CD8-positive, alpha-beta memory T cell (primary cell): ENCODE measurements around the gene FCN3. TPM values are rescaled to one million over a fixed set of nuclear protein-coding genes. Genes with fewer than 3 reads are reported as not detected.

Experiments used
- CTCF ChIA-PET: fragments of 350-600 bp; sonication (Branson Sonifier 250); formaldehyde crosslinking; loops from one replicate; lab custom pipeline; 2021; ENCODE audit warnings: antibody characterized with exemption; lab: Charles Lee
- POLR2A ChIA-PET: fragments of 350-600 bp; sonication (Branson Sonifier 250); formaldehyde crosslinking; loops from one replicate; lab custom pipeline; 2021; ENCODE audit warnings: antibody characterized with exemption; lab: Charles Lee
- DNase-seq, 5 donors: peaks; one replicate each; pipeline versions ENCODE4 v3.0.0 to v3.0.0-alpha.2; 2020 to 2022; ENCODE audit warnings: mixed read lengths in 1 of 5
- H3K27ac ChIP-seq: one replicate; pipeline ENCODE4 v1.7.0; 2013; ENCODE audit warnings: low read depth, mild to moderate bottlenecking, low read length, moderate library complexity
- H3K27me3 ChIP-seq: 2 replicates; pipeline ENCODE4 v1.7.0; 2013; ENCODE audit warnings: low read length, mild to moderate bottlenecking; ENCODE audit not compliant: insufficient read depth, poor library complexity, severe bottlenecking
- H3K36me3 ChIP-seq: 2 replicates; pipeline ENCODE4 v1.7.0; 2013; ENCODE audit warnings: mild to moderate bottlenecking, low read length, moderate library complexity; ENCODE audit not compliant: insufficient read depth
- H3K4me1 ChIP-seq: 2 replicates; pipeline ENCODE4 v1.7.0; 2013; ENCODE audit warnings: mild to moderate bottlenecking, low read length, moderate library complexity; ENCODE audit not compliant: insufficient read depth
- H3K4me3 ChIP-seq: 2 replicates; pipeline ENCODE4 v1.7.0; 2013; ENCODE audit warnings: mild to moderate bottlenecking, low read length
- H3K9me3 ChIP-seq: 2 replicates; pipeline ENCODE4 v1.7.0; 2013; ENCODE audit warnings: mild to moderate bottlenecking, low read length
- H3K27ac Mint-ChIP-seq, 8 donors: one replicate each; pipeline ENCODE4 v1.8.0; 2020 to 2021; ENCODE audit warnings: mixed read lengths in 8 of 8, mild to moderate bottlenecking in 6 of 8, inconsistent platforms in 3 of 8, moderate library complexity in 3 of 8
- H3K27me3 Mint-ChIP-seq, 2 donors: one replicate each; pipeline ENCODE4 v1.8.0; 2020 to 2021; ENCODE audit warnings: mixed read lengths in 2 of 2, mild to moderate bottlenecking in 1 of 2, moderate library complexity in 1 of 2
- H3K36me3 Mint-ChIP-seq, 3 donors: one replicate each; pipeline ENCODE4 v1.8.0; 2020 to 2021; ENCODE audit warnings: mixed read lengths in 3 of 3, inconsistent platforms in 1 of 3, mild to moderate bottlenecking in 1 of 3
- H3K4me1 Mint-ChIP-seq, 3 donors: one replicate each; pipeline ENCODE4 v1.8.0; 2020 to 2021; ENCODE audit warnings: mixed read lengths in 3 of 3, inconsistent platforms in 1 of 3, mild to moderate bottlenecking in 1 of 3
- H3K4me3 Mint-ChIP-seq, 7 donors: one replicate each; pipeline ENCODE4 v1.8.0; 2020 to 2021; ENCODE audit warnings: mixed read lengths in 7 of 7, mild to moderate bottlenecking in 6 of 7, moderate library complexity in 4 of 7, inconsistent platforms in 2 of 7
- H3K9me3 Mint-ChIP-seq, 5 donors: one replicate each; pipeline ENCODE4 v1.8.0; 2020 to 2022; ENCODE audit warnings: mixed read lengths in 5 of 5, mild to moderate bottlenecking in 3 of 5, moderate library complexity in 2 of 5, inconsistent platforms in 1 of 5
- polyA plus RNA-seq: library from polyadenylated mRNA; unstranded; fragments of 300-500 nt; fragmentation: Illumina TruSeq; gene quantifications from one replicate; pipeline ENCODE4 v1.2.3, GENCODE V29; 2021
- total RNA-seq, 2 experiments: library from RNA; stranded (reverse); gene quantifications; one replicate each; pipeline ENCODE4 v1.2.3, GENCODE V29; 2021

The FCN3 gene
- total and polyA plus RNA-seq, 3 experiments from 2014 or later, result not detected

GRCh38 chr1:27342391-27342777, 32.2 kb downstream of the FCN3 start:
- no peaks in the 10 kb centered on the region for H3K27me3 Mint-ChIP-seq
- peaks cover 0 to 42% (median 4%) of the 10 kb centered on the region in 3 donors for H3K36me3 Mint-ChIP-seq
- H3K4me3 Mint-ChIP-seq, result peak overlapping the region; percentile 92 to 100 (median 96)
- H3K4me1 Mint-ChIP-seq, result peaks cover 41 to 74% (median 54%) of the 10 kb centered on the region in 3 donors
- H3K9me3 ChIP-seq, result no peaks in the 10 kb centered on the region
- POLR2A ChIA-PET, result interaction anchor here (1.3 to 3.8 kb wide), 4 partner anchors 15 to 383 kb away, joined by 4 to 25 read pairs (median 10); partner anchors contain the start of gene FAM76A
- peak overlapping the region; percentile 90 to 99 (median 96) for H3K27ac Mint-ChIP-seq
- H3K4me1 ChIP-seq, result peaks cover 35% of the 10 kb centered on the region
- H3K27me3 ChIP-seq, result no peaks in the 10 kb centered on the region
- H3K9me3 Mint-ChIP-seq, result no peaks in the 10 kb centered on the region
- peak in 2 of 5 donors; percentile 31 to 62 for DNase-seq
- CTCF ChIA-PET, result interaction anchor here (0.9 to 9.4 kb wide), 9 partner anchors 10 to 267 kb away, joined by 3 to 115 read pairs (median 7); partner anchors contain the start of gene MAP3K6
- peak overlapping the region; percentile 100 for H3K4me3 ChIP-seq
- H3K27ac ChIP-seq, result peak overlapping the region; percentile 85
- peaks cover 6% of the 10 kb centered on the region for H3K36me3 ChIP-seq

- H3K4me3 Mint-ChIP-seq, result peak within 1 kb of the TSS; percentile 92 to 100 (median 96)
- peak within 1 kb of the TSS; percentile 85 for H3K27ac ChIP-seq
- H3K27me3 Mint-ChIP-seq, result no peaks in the 10 kb centered on the region
- peaks cover 39 to 70% (median 54%) of the 10 kb centered on the region in 3 donors for H3K4me1 Mint-ChIP-seq
- POLR2A ChIA-PET, result interaction anchor here (0.5 to 3.8 kb wide), 5 partner anchors 10 to 384 kb away, joined by 3 to 25 read pairs (median 8); partner anchors contain the start of gene FAM76A
- no peaks in the 10 kb centered on the region for H3K27me3 ChIP-seq
- peak; percentile 55 to 80 (median 68) for DNase-seq
- peaks cover 6% of the 10 kb centered on the region for H3K36me3 ChIP-seq
- H3K4me1 ChIP-seq, result peaks cover 35% of the 10 kb centered on the region
- peak within 1 kb of the TSS; percentile 100 for H3K4me3 ChIP-seq
- CTCF ChIA-PET, result interaction anchor here (0.6 to 9.4 kb wide), 11 partner anchors 9 to 267 kb away, joined by 3 to 115 read pairs (median 4); partner anchors contain the start of genes MAP3K6 and TMEM222
- H3K36me3 Mint-ChIP-seq, result peaks cover under 1 to 41% (median 4%) of the 10 kb centered on the region in 3 donors
- no peaks in the 10 kb centered on the region for H3K9me3 ChIP-seq
- no peaks in the 10 kb centered on the region for H3K9me3 Mint-ChIP-seq
- peak within 1 kb of the TSS; percentile 90 to 99 (median 96) for H3K27ac Mint-ChIP-seq
These were observed 32.9 kb downstream of the FCN3 start, which contains the start of gene SYTL1 for GRCh38 chr1:27341525-27342252. SYTL1 (plus strand) TSS chr1:27342022; CDS start chr1:27345335, 3,313 bp downstream.

- Mint-ChIP-seq H3K9me3 (no peaks in the 10 kb centered on the region), H3K27ac (peak overlapping the region; percentile 51 to 99 (median 88)), H3K4me3 (peak overlapping the region in 5 of 7 donors; percentile 44 to 81 (median 57)), H3K4me1 (peaks cover 31 to 50% (median 42%) of the 10 kb centered on the region in 3 donors), H3K27me3 (no peaks in the 10 kb centered on the region), H3K36me3 (peaks cover 0 to 49% (median 1%) of the 10 kb centered on the region in 3 donors)
- no peak overlapping the region for H3K4me3 ChIP-seq
- ChIA-PET CTCF (interaction anchor here (1.2 to 9.4 kb wide), 2 partner anchors 18 to 33 kb away, joined by 4 to 115 read pairs; no protein-coding TSS in a partner anchor), POLR2A (interaction anchor here (1.3 kb wide), 1 partner anchor 16 kb away, joined by 3 read pairs; no protein-coding TSS in a partner anchor)
- H3K27me3 ChIP-seq, result no peaks in the 10 kb centered on the region
- no peak overlapping the region for H3K27ac ChIP-seq
- DNase-seq, result no peak
- H3K36me3 ChIP-seq, result peaks cover 14% of the 10 kb centered on the region
- peaks cover 24% of the 10 kb centered on the region for H3K4me1 ChIP-seq
- H3K9me3 ChIP-seq, result no peaks in the 10 kb centered on the region
These were observed 35.4 kb downstream of the FCN3 start for GRCh38 chr1:27339213-27339612.

- peaks cover 31 to 46% (median 40%) of the 10 kb centered on the region in 3 donors for H3K4me1 Mint-ChIP-seq
- peak overlapping the region in 3 of 7 donors; percentile 51 to 68 (median 58) for H3K4me3 Mint-ChIP-seq
- no peak for DNase-seq
- H3K27me3 ChIP-seq, result no peaks in the 10 kb centered on the region
- H3K4me3 ChIP-seq, result no peak overlapping the region
- peaks cover 19% of the 10 kb centered on the region for H3K4me1 ChIP-seq
- peak overlapping the region; percentile 8 to 99 (median 82) for H3K27ac Mint-ChIP-seq
- H3K27ac ChIP-seq, result no peak overlapping the region
- H3K36me3 Mint-ChIP-seq, result peaks cover 0 to 54% (median 3%) of the 10 kb centered on the region in 3 donors
- H3K9me3 Mint-ChIP-seq, result no peaks in the 10 kb centered on the region
- H3K36me3 ChIP-seq, result peaks cover 19% of the 10 kb centered on the region
- CTCF ChIA-PET, result interaction anchor here (1.2 to 9.4 kb wide), 2 partner anchors 18 to 33 kb away, joined by 4 to 115 read pairs; no protein-coding TSS in a partner anchor
- no peaks in the 10 kb centered on the region for H3K9me3 ChIP-seq
- no peaks in the 10 kb centered on the region for H3K27me3 Mint-ChIP-seq
- POLR2A ChIA-PET, result interaction anchor here (0.6 kb wide), 1 partner anchor 10 kb away, joined by 3 read pairs; no protein-coding TSS in a partner anchor
These were observed 35.9 kb downstream of the FCN3 start for GRCh38 chr1:27338751-27339150.

GRCh38 chr1:27336756-27337155, 37.9 kb downstream of the FCN3 start:
- Mint-ChIP-seq H3K9me3 (no peaks in the 10 kb centered on the region), H3K4me1 (peaks cover 32 to 46% (median 38%) of the 10 kb centered on the region in 3 donors), H3K27ac (peak overlapping the region in 2 of 8 donors; percentile 61 to 73), H3K4me3 (no peak overlapping the region), H3K36me3 (peaks cover 0 to 57% (median 3%) of the 10 kb centered on the region in 3 donors), H3K27me3 (no peaks in the 10 kb centered on the region)
- DNase-seq, result peak in 1 of 5 donors; percentile 38
- H3K27me3 ChIP-seq, result no peaks in the 10 kb centered on the region
- no peaks in the 10 kb centered on the region for H3K9me3 ChIP-seq
- peaks cover 31% of the 10 kb centered on the region for H3K4me1 ChIP-seq
- peaks cover 35% of the 10 kb centered on the region for H3K36me3 ChIP-seq
- no peak overlapping the region for H3K27ac ChIP-seq
- CTCF ChIA-PET, result interaction anchor here (0.9 to 8.8 kb wide), 5 partner anchors 9 to 52 kb away, joined by 3 to 99 read pairs (median 4); no protein-coding TSS in a partner anchor
- POLR2A ChIA-PET, result no interaction called here
- no peak overlapping the region for H3K4me3 ChIP-seq

GRCh38 chr1:27335506-27336422, 38.9 kb downstream of the FCN3 start:
- H3K36me3 ChIP-seq, result peaks cover 39% of the 10 kb centered on the region
- peaks cover 22% of the 10 kb centered on the region for H3K4me1 ChIP-seq
- Mint-ChIP-seq H3K4me1 (peaks cover 23 to 46% (median 28%) of the 10 kb centered on the region in 3 donors), H3K4me3 (no peak overlapping the region), H3K36me3 (peaks cover 0 to 67% (median 3%) of the 10 kb centered on the region in 3 donors), H3K27me3 (no peaks in the 10 kb centered on the region), H3K9me3 (no peaks in the 10 kb centered on the region), H3K27ac (peak overlapping the region in 1 of 8 donors; percentile 69)
- ChIA-PET CTCF (interaction anchor here (0.9 to 8.8 kb wide), 5 partner anchors 8 to 53 kb away, joined by 3 to 99 read pairs (median 4); no protein-coding TSS in a partner anchor), POLR2A (no interaction called here)
- H3K4me3 ChIP-seq, result no peak overlapping the region
- no peak overlapping the region for H3K27ac ChIP-seq
- H3K9me3 ChIP-seq, result no peaks in the 10 kb centered on the region
- no peaks in the 10 kb centered on the region for H3K27me3 ChIP-seq
- DNase-seq, result peak in 1 of 5 donors; percentile 33
